H9 (cell line): ENCODE results near the gene FAM177A1. TPM values are rescaled to one million over a fixed set of nuclear protein-coding genes. Genes with fewer than 3 reads are reported as not detected.

Source experiments
- DNase-seq: peaks from one replicate; pipeline ENCODE4 v3.0.0-alpha.2; 2017
- H2AFZ ChIP-seq: one replicate; pipeline ENCODE4 v1.6.1; 2013; ENCODE audit warnings: mild to moderate bottlenecking, low read length, control low read depth, moderate library complexity
- H2AK5ac ChIP-seq: 2 replicates; pipeline ENCODE4 v1.6.1; 2013; ENCODE audit warnings: low read length, control low read depth, mixed read lengths; ENCODE audit not compliant: insufficient read length
- H2BK120ac ChIP-seq: one replicate; pipeline ENCODE4 v1.6.1; 2013; ENCODE audit warnings: low read depth, mild to moderate bottlenecking, low read length, control low read depth, inconsistent platforms; ENCODE audit not compliant: poor library complexity, severe bottlenecking
- H2BK12ac ChIP-seq: 2 replicates; pipeline ENCODE4 v1.6.1; 2013; ENCODE audit warnings: low read length, control low read depth, mixed read lengths, low read depth; ENCODE audit not compliant: insufficient read length
- H2BK15ac ChIP-seq: 2 replicates; pipeline ENCODE4 v1.6.1; 2013; ENCODE audit warnings: low read depth, low read length, control low read depth
- H2BK20ac ChIP-seq: one replicate; pipeline ENCODE4 v1.6.1; 2013; ENCODE audit warnings: low read depth, mild to moderate bottlenecking, low read length, control low read depth, inconsistent platforms; ENCODE audit not compliant: poor library complexity, severe bottlenecking
- H2BK5ac ChIP-seq: 2 replicates; pipeline ENCODE4 v1.6.1; 2013; ENCODE audit warnings: low read length, control low read depth, mixed read lengths; ENCODE audit not compliant: insufficient read length
- H3K14ac ChIP-seq: 2 replicates; pipeline ENCODE4 v1.6.1; 2013; ENCODE audit warnings: low read length, control low read depth; ENCODE audit not compliant: insufficient read depth
- H3K18ac ChIP-seq: 2 replicates; pipeline ENCODE4 v1.6.1; 2013; ENCODE audit warnings: low read depth, mild to moderate bottlenecking, mixed read lengths, low read length, control low read depth; ENCODE audit not compliant: insufficient read length
- H3K23ac ChIP-seq: 2 replicates; pipeline ENCODE4 v1.6.1; 2013; ENCODE audit warnings: low read length, control low read depth, mixed read lengths, low read depth; ENCODE audit not compliant: insufficient read length
- H3K23me2 ChIP-seq: 2 replicates; pipeline ENCODE4 v1.6.1; 2013; ENCODE audit warnings: low read depth, mild to moderate bottlenecking, mixed read lengths, low read length, control low read depth; ENCODE audit not compliant: insufficient read length, poor library complexity, severe bottlenecking
- H3K27ac ChIP-seq: 2 replicates; pipeline ENCODE4 v1.5.1; 2013; ENCODE audit warnings: low read length, control low read depth, mixed read lengths, low read depth; ENCODE audit not compliant: insufficient read length
- H3K27me3 ChIP-seq: 2 replicates; pipeline ENCODE4 v1.6.1; 2013; ENCODE audit warnings: low read length, control low read depth, inconsistent platforms; ENCODE audit not compliant: insufficient read depth
- H3K4ac ChIP-seq: 2 replicates; pipeline ENCODE4 v1.6.1; 2013; ENCODE audit warnings: low read depth, mild to moderate bottlenecking, control low read depth, inconsistent platforms, low read length, moderate library complexity
- H3K4me1 ChIP-seq: 2 replicates; pipeline ENCODE4 v1.6.1; 2013; ENCODE audit warnings: low read length, control low read depth, inconsistent platforms; ENCODE audit not compliant: insufficient read depth
- H3K4me2 ChIP-seq: 2 replicates; pipeline ENCODE4 v1.6.1; 2013; ENCODE audit warnings: low read length, control low read depth, mixed read lengths; ENCODE audit not compliant: insufficient read length, insufficient read depth
- H3K56ac ChIP-seq: 2 replicates; pipeline ENCODE4 v1.6.1; 2013; ENCODE audit warnings: low read depth, mild to moderate bottlenecking, mixed read lengths, low read length, control low read depth; ENCODE audit not compliant: insufficient read length
- H3K79me1 ChIP-seq: 2 replicates; pipeline ENCODE4 v1.6.1; 2013; ENCODE audit warnings: low read depth, mild to moderate bottlenecking, moderate library complexity, low read length, control low read depth, inconsistent platforms; ENCODE audit not compliant: insufficient read depth, poor library complexity, severe bottlenecking
- H3K79me2 ChIP-seq: 2 replicates; pipeline ENCODE4 v1.6.1; 2013; ENCODE audit warnings: low read length, control low read depth, inconsistent platforms; ENCODE audit not compliant: insufficient read depth
- H3K9ac ChIP-seq: 2 replicates; pipeline ENCODE4 v1.6.1; 2013; ENCODE audit warnings: low read length, control low read depth, mixed read lengths; ENCODE audit not compliant: insufficient read length; ENCODE audit errors: extremely low read depth
- H3K9me3 ChIP-seq: one replicate; pipeline ENCODE4 v1.6.1; 2013; ENCODE audit warnings: low read depth, low read length, inconsistent platforms; ENCODE audit not compliant: control insufficient read depth
- H3T11ph ChIP-seq: one replicate; pipeline ENCODE4 v1.6.1; 2013; ENCODE audit warnings: mild to moderate bottlenecking, low read length, control low read depth, inconsistent platforms
- H4K20me1 ChIP-seq: one replicate; pipeline ENCODE4 v1.6.1; 2013; ENCODE audit not compliant: control insufficient read depth, insufficient read length, insufficient read depth
- H4K5ac ChIP-seq: 2 replicates; pipeline ENCODE4 v1.6.1; 2013; ENCODE audit warnings: low read depth, mild to moderate bottlenecking, mixed read lengths, low read length, control low read depth; ENCODE audit not compliant: insufficient read length
- H4K8ac ChIP-seq: replicated peaks from 2 replicates; pipeline ENCODE4 v1.6.1; 2013; ENCODE audit warnings: low read length, control low read depth, mixed read lengths, low read depth; ENCODE audit not compliant: insufficient read length
- H4K91ac ChIP-seq: 2 replicates; pipeline ENCODE4 v1.6.1; 2013; ENCODE audit warnings: low read depth, mild to moderate bottlenecking, moderate library complexity, mixed read lengths, low read length, control low read depth; ENCODE audit not compliant: insufficient read length
- H3K27ac Mint-ChIP-seq, 3 experiments: 2 replicates in 2 of 3; 3 replicates in 1 of 3; pipeline ENCODE4 v1.8.0; 2020 to 2021; ENCODE audit warnings: mixed read lengths in 3 of 3, mild to moderate bottlenecking in 1 of 3, moderate library complexity in 1 of 3
- H3K27me3 Mint-ChIP-seq: 2 replicates; pipeline ENCODE4 v1.8.0; 2021; ENCODE audit warnings: low read depth, mild to moderate bottlenecking, moderate library complexity, mixed read lengths
- H3K36me3 Mint-ChIP-seq, 3 experiments: 2 replicates in 2 of 3; 3 replicates in 1 of 3; pipeline ENCODE4 v1.8.0; 2020 to 2021; ENCODE audit warnings: low read depth in 3 of 3, mixed read lengths in 3 of 3; ENCODE audit not compliant: insufficient read depth in 1 of 3
- H3K4me1 Mint-ChIP-seq, 2 experiments: 2 replicates each; pipeline ENCODE4 v1.8.0; 2020; ENCODE audit warnings: mixed read lengths in 2 of 2
- H3K4me3 Mint-ChIP-seq, 2 experiments: 2 replicates in 1 of 2; 3 replicates in 1 of 2; pipeline ENCODE4 v1.8.0; 2020 to 2021; ENCODE audit warnings: mild to moderate bottlenecking in 2 of 2, mixed read lengths in 2 of 2, moderate library complexity in 1 of 2
- H3K9me3 Mint-ChIP-seq, 2 experiments: 2 replicates in 1 of 2; 3 replicates in 1 of 2; pipeline ENCODE4 v1.8.0; 2020; ENCODE audit warnings: mild to moderate bottlenecking in 2 of 2, mixed read lengths in 2 of 2, moderate library complexity in 1 of 2
- WGBS: extraction: QIAGEN DNeasy Blood & Tissue Kit; methylation state at CpG from one replicate; pipeline ENCODE4 v1.1.7; 2013; ENCODE audit warnings: missing lambda C conversion rate, low lambda C conversion rate, mixed read lengths; ENCODE audit not compliant: insufficient read length; ENCODE audit errors: extremely low coverage; 5-methylcytosine and 5-hydroxymethylcytosine counted together
- total RNA-seq: library from RNA; stranded (reverse); gene quantifications from 2 replicates; pipeline ENCODE4 v1.2.1, GENCODE V29; 2021
- TF ChIP-seq, protein P1 (sequence below): fragments of 200-600 bp; sonication (generic); conservative IDR thresholded peaks from 3 replicates; pipeline ENCODE4 v1.8.0; 2021; ENCODE audit warnings: antibody characterized with exemption, mild to moderate bottlenecking

FAM177A1 gene
- total RNA-seq, 1 experiment from 2014 or later: 43.1 TPM

- Histone ChIP-seq H2BK12ac (no peak overlapping the region), H3K23me2 (peaks cover 3% of the 10 kb centered on the region), H2BK120ac (no peak overlapping the region), H4K91ac (no peak overlapping the region), H2AK5ac (no peak overlapping the region), H3K14ac (no peak overlapping the region), H3K4me2 (no peak overlapping the region), H3K4me1 (no peaks in the 10 kb centered on the region; the same call in 1 of the 2 replicates), H2BK20ac (no peak overlapping the region), H3K27me3 (no peaks in the 10 kb centered on the region), H2AFZ (no peak overlapping the region), H3K9ac (no peak overlapping the region), H3K4ac (no peak overlapping the region), H3K18ac (no peak overlapping the region), H3K79me2 (no peaks in the 10 kb centered on the region), H4K8ac (no peak overlapping the region), H4K5ac (no peak overlapping the region), H3K9me3 (no peaks in the 10 kb centered on the region), H3K79me1 (no peaks in the 10 kb centered on the region), H3T11ph (no peak overlapping the region), H2BK15ac (no peak overlapping the region), H3K56ac (no peak overlapping the region), H3K27ac (no peak overlapping the region), H4K20me1 (no peaks in the 10 kb centered on the region), H2BK5ac (no peak overlapping the region), H3K23ac (no peak overlapping the region)
- no peak overlapping the region for H3K4me3 Mint-ChIP-seq
- H3K9me3 Mint-ChIP-seq: no peaks in the 10 kb centered on the region
- H3K36me3 Mint-ChIP-seq: peaks cover 7 to 25% (median 20%) of the 10 kb centered on the region in 3 experiments; a peak in 6 of 7 replicates
- peaks cover 10 to 12% of the 10 kb centered on the region in 2 experiments for H3K4me1 Mint-ChIP-seq
- TF ChIP-seq, protein P1, sequence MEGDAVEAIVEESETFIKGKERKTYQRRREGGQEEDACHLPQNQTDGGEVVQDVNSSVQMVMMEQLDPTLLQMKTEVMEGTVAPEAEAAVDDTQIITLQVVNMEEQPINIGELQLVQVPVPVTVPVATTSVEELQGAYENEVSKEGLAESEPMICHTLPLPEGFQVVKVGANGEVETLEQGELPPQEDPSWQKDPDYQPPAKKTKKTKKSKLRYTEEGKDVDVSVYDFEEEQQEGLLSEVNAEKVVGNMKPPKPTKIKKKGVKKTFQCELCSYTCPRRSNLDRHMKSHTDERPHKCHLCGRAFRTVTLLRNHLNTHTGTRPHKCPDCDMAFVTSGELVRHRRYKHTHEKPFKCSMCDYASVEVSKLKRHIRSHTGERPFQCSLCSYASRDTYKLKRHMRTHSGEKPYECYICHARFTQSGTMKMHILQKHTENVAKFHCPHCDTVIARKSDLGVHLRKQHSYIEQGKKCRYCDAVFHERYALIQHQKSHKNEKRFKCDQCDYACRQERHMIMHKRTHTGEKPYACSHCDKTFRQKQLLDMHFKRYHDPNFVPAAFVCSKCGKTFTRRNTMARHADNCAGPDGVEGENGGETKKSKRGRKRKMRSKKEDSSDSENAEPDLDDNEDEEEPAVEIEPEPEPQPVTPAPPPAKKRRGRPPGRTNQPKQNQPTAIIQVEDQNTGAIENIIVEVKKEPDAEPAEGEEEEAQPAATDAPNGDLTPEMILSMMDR: no peak
- H3K27me3 Mint-ChIP-seq: no peaks in the 10 kb centered on the region; the same call in 1 of the 2 replicates
- DNase-seq: no peak
- no CpG with 5 or more reads among the region's 1 CpG for WGBS
- H3K27ac Mint-ChIP-seq: peak overlapping the region in 1 of 3 experiments; percentile 47; a peak in 1 of 7 replicates
Measured at GRCh38 chr14:35050652-35051051, 4.6 kb downstream of the FAM177A1 start.
